ENCODE data around the gene PYHIN1. TPM values are rescaled to one million over a fixed set of nuclear protein-coding genes. Genes with fewer than 3 reads are reported as not detected.

Gene PYHIN1
- polyA plus RNA-seq, 1 of the 3 experiments (the other 2 are of a cell fraction) = not detected

GRCh38 chr1:158924677-158925076 is 6.7 kb upstream of the PYHIN1 start:
- ChIA-PET CTCF (interaction anchor here (0.9 kb wide), 1 partner anchor 19 kb away, joined by 3 read pairs; no protein-coding TSS in a partner anchor), POLR2A (no interaction called here)
- no peaks in the 10 kb centered on the region for H3K36me3 ChIP-seq (replicated peaks in 1 of 2; ENCODE audit: control insufficient read depth in 1 of 2, insufficient read depth in 2 of 2, low read length in 1 of 2)
- H3K9me3 ChIP-seq = no peaks in the 10 kb centered on the region
- no peak overlapping the region for H3K4me2 ChIP-seq
- no peak overlapping the region for H2AFZ ChIP-seq (ENCODE audit: low read depth)
- H3K4me1 ChIP-seq (ENCODE audit: control insufficient read depth in 1 of 2, insufficient read depth in 2 of 2, low read depth in 1 of 2, low read length in 1 of 2) = no peaks in the 10 kb centered on the region
- no peak for DNase-seq
- no peak overlapping the region for H3K27ac ChIP-seq (ENCODE audit: low read depth in 2 of 2, low read length in 1 of 2)
- H3K27me3 ChIP-seq (ENCODE audit: insufficient read depth) = no peaks in the 10 kb centered on the region
- H3K9me2 ChIP-seq = no peaks in the 10 kb centered on the region
- TF ChIP-seq EZH2phosphoT487 (IDR thresholded peaks at IDR 0.05; ENCODE audit: borderline replicate concordance, low read depth) (no peak), REST (IDR thresholded peaks at IDR 0.05; ENCODE audit: low read depth, low read length) (no peak), IRF3 (IDR thresholded peaks at IDR 0.05; ENCODE audit: low read depth, low read length) (no peak), SIN3A (IDR thresholded peaks at IDR 0.05; ENCODE audit: borderline replicate concordance, low read depth, low read length) (no peak), FOSL2 (IDR thresholded peaks at IDR 0.05; ENCODE audit: borderline replicate concordance, low read depth) (no peak), RFX5 (IDR thresholded peaks at IDR 0.05; ENCODE audit: low read length) (no peak), POLR2AphosphoS5 (IDR thresholded peaks at IDR 0.05; ENCODE audit: low read depth, low read length) (no peak), YY1 (IDR thresholded peaks at IDR 0.05; ENCODE audit: low read depth) (no peak), ELF1 (IDR thresholded peaks at IDR 0.05) (no peak), GATA2 (CRISPR knock-in tag; IDR thresholded peaks at IDR 0.05) (no peak), TAF1 (IDR thresholded peaks at IDR 0.05; ENCODE audit: borderline replicate concordance, low read depth, low read length) (no peak), PBX3 (IDR thresholded peaks at IDR 0.05) (no peak), MXI1 (IDR thresholded peaks at IDR 0.05; ENCODE audit: low read depth, low read length) (no peak), TEAD4 (IDR thresholded peaks at IDR 0.05; ENCODE audit: borderline replicate concordance, insufficient read depth) (no peak), ZBTB33 (IDR thresholded peaks at IDR 0.05; ENCODE audit: borderline replicate concordance, low read depth) (no peak), CTCF (IDR thresholded peaks at IDR 0.05) (no peak), NRF1 (IDR thresholded peaks at IDR 0.05; ENCODE audit: low read depth, low read length) (no peak), RXRA (IDR thresholded peaks at IDR 0.05; ENCODE audit: borderline replicate concordance, low read depth) (no peak), RCOR1 (IDR thresholded peaks at IDR 0.05; ENCODE audit: low read length) (no peak), MAX (IDR thresholded peaks at IDR 0.05; ENCODE audit: low read depth) (no peak)
- H3K4me3 ChIP-seq (ENCODE audit: low read depth in 2 of 2, low read length in 1 of 2) = no peak overlapping the region
- WGBS (ENCODE audit: low lambda C conversion rate) = 0% methylated on average over 2 of the region's 2 CpGs
- no peaks in the 10 kb centered on the region for H3F3A ChIP-seq (replicated peaks; ENCODE audit: insufficient read depth)
- no peak overlapping the region for H3K9ac ChIP-seq
- H4K20me1 ChIP-seq (ENCODE audit: insufficient read depth) = no peaks in the 10 kb centered on the region
- no peaks in the 10 kb centered on the region for H3K79me2 ChIP-seq (ENCODE audit: insufficient read depth)

Measured in SK-N-SH (cell line).